ENCODE measurements around the gene STK24. TPM values are rescaled to one million over a fixed set of nuclear protein-coding genes. Genes with fewer than 3 reads are reported as not detected.
A peak's percentile ranks its signal among the peaks of the same experiment; 100 is the strongest.

Gene STK24
- total RNA-seq, 5 donors from 2014 or later (not counting 1 experiment from before 2014, with no cell fraction given), result 92.1 to 143 (median 113) TPM

- Mint-ChIP-seq H3K27me3 (no peaks in the 10 kb centered on the region), H3K4me1 (peaks cover 18 to 31% (median 27%) of the 10 kb centered on the region in 3 donors), H3K4me3 (peak overlapping the region in 1 of 3 donors; percentile 3), H3K36me3 (peaks cover 59% of the 10 kb centered on the region), H3K9me3 (no peaks in the 10 kb centered on the region), H3K27ac (peak overlapping the region; percentile 69 to 83)
- H3K9me3 ChIP-seq, result no peaks in the 10 kb centered on the region
- no peaks in the 10 kb centered on the region for H3K27me3 ChIP-seq (replicated peaks in 1 of 2; ENCODE audit: control insufficient read depth in 2 of 2, extremely low read depth in 1 of 2, insufficient read depth in 2 of 2, low read length in 1 of 2)
- H3K4me3 ChIP-seq (ENCODE audit: control insufficient read depth in 1 of 2, extremely low read depth in 1 of 2, low read length in 1 of 2), result no peak overlapping the region
- H3K27ac ChIP-seq (ENCODE audit: low read length), result no peak overlapping the region
- DNase-seq, result no peak
- POLR2A ChIA-PET, result no interaction called here
- peaks cover 11 to 61% of the 10 kb centered on the region in 2 donors for H3K36me3 ChIP-seq (ENCODE audit: control insufficient read depth in 2 of 2, extremely low read depth in 1 of 2, insufficient read depth in 1 of 2, low read length in 1 of 2)
- ATAC-seq (replicated peaks in 1 of 4), result no peak
- 92% methylated on average over 12 of the region's 23 CpGs for WGBS (ENCODE audit: insufficient coverage)
- H3K4me1 ChIP-seq (ENCODE audit: control insufficient read depth in 1 of 2, extremely low read depth in 1 of 2, insufficient read depth in 2 of 2, low read length in 2 of 2), result peaks cover 0 to 16% of the 10 kb centered on the region in 2 experiments
- CTCF ChIA-PET, result interaction anchor here (0.6 kb wide), 2 partner anchors 18 to 1110 kb away, joined by 3 read pairs; no protein-coding TSS in a partner anchor
Measured at GRCh38 chr13:98451676-98452470, 125.0 kb downstream of the STK24 start.

DNA sequence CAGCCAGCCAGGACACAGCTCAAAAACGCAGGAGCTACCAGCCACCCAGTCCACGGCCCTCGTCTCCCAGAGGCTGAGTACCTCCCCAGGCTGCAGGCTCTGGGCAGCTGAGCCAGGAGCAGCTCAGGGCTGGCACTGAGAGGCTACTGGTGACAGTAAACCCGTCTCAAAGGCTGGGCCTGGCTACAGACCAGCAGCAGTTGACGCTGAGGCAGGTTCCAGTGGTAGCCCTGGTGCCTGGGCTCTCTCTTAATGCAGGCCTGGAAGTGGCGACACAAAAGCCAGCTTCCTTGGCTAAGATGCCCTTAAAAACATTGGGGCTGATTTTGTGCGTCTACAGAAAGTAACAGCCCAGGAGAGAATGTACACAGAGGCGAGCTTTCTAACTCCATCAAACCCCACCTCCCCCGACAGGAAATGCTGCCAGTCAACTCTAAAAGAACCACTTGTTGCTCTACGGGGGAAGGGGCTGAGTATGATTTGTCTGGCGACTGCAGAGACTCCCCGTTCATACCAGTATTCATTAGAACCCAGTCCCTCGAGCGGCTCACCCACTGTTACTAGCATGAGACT is 126.3 kb downstream of the STK24 start:
- Histone ChIP-seq H3K9me3 (no peaks in the 10 kb centered on the region), H3K36me3 (ENCODE audit: control insufficient read depth in 2 of 2, extremely low read depth in 1 of 2, insufficient read depth in 1 of 2, low read length in 1 of 2) (peaks cover 4 to 49% of the 10 kb centered on the region in 2 donors), H3K4me3 (ENCODE audit: control insufficient read depth in 1 of 2, extremely low read depth in 1 of 2, low read length in 1 of 2) (no peak overlapping the region), H3K27ac (ENCODE audit: low read length) (peak overlapping the region; percentile 4), H3K4me1 (ENCODE audit: control insufficient read depth in 1 of 2, extremely low read depth in 1 of 2, insufficient read depth in 2 of 2, low read length in 2 of 2) (peaks cover 0 to 20% of the 10 kb centered on the region in 2 experiments), H3K27me3 (replicated peaks in 1 of 2; ENCODE audit: control insufficient read depth in 2 of 2, extremely low read depth in 1 of 2, insufficient read depth in 2 of 2, low read length in 1 of 2) (no peaks in the 10 kb centered on the region)
- Mint-ChIP-seq H3K36me3 (peaks cover 50% of the 10 kb centered on the region), H3K9me3 (no peaks in the 10 kb centered on the region), H3K27ac (peak overlapping the region; percentile 80 to 83), H3K27me3 (no peaks in the 10 kb centered on the region), H3K4me3 (peak overlapping the region in 1 of 3 donors; percentile 3), H3K4me1 (peaks cover 20 to 32% (median 28%) of the 10 kb centered on the region in 3 donors)
- CTCF ChIA-PET, result interaction anchor here in 1 of 2 donors (1.2 kb wide), 1 partner anchor 203 kb away, joined by 6 read pairs; no protein-coding TSS in a partner anchor
- DNase-seq (peak in 18 of 35 experiments; percentile 6 to 43 (median 20)), ATAC-seq (replicated peaks in 1 of 4) (peak; percentile 52 to 82 (median 66))
- POLR2A ChIA-PET, result interaction anchor here in 1 of 2 donors (0.5 kb wide), 1 partner anchor 22 kb away, joined by 3 read pairs; no protein-coding TSS in a partner anchor
- 88% methylated on average over 8 of the region's 14 CpGs for WGBS (ENCODE audit: insufficient coverage)

GRCh38 chr13:98450026-98450425 is 126.9 kb downstream of the STK24 start:
- H3K27ac ChIP-seq (ENCODE audit: low read length), result no peak overlapping the region
- CTCF ChIA-PET, result interaction anchor here (0.7 to 1.2 kb wide), 2 partner anchors 113 to 203 kb away, joined by 3 to 6 read pairs; no protein-coding TSS in a partner anchor
- H3K9me3 ChIP-seq, result no peaks in the 10 kb centered on the region
- H3K27me3 Mint-ChIP-seq, result no peaks in the 10 kb centered on the region
- POLR2A ChIA-PET, result interaction anchor here in 1 of 2 donors (0.5 kb wide), 1 partner anchor 23 kb away, joined by 3 read pairs; no protein-coding TSS in a partner anchor
- H3K9me3 Mint-ChIP-seq, result no peaks in the 10 kb centered on the region
- H3K4me1 Mint-ChIP-seq, result peaks cover 26 to 37% (median 34%) of the 10 kb centered on the region in 3 donors
- H3K27me3 ChIP-seq (replicated peaks in 1 of 2; ENCODE audit: control insufficient read depth in 2 of 2, extremely low read depth in 1 of 2, insufficient read depth in 2 of 2, low read length in 1 of 2), result no peaks in the 10 kb centered on the region
- peaks cover 2 to 45% of the 10 kb centered on the region in 2 donors for H3K36me3 ChIP-seq (ENCODE audit: control insufficient read depth in 2 of 2, extremely low read depth in 1 of 2, insufficient read depth in 1 of 2, low read length in 1 of 2)
- no peak overlapping the region for H3K4me3 ChIP-seq (ENCODE audit: control insufficient read depth in 1 of 2, extremely low read depth in 1 of 2, low read length in 1 of 2)
- peaks cover 45% of the 10 kb centered on the region for H3K36me3 Mint-ChIP-seq
- ATAC-seq (replicated peaks in 1 of 4) (no peak), DNase-seq (no peak)
- no CpG with 5 or more reads among the region's 1 CpG for WGBS (ENCODE audit: insufficient coverage)
- no peak overlapping the region for H3K4me3 Mint-ChIP-seq
- peaks cover 1 to 26% of the 10 kb centered on the region in 2 experiments for H3K4me1 ChIP-seq (ENCODE audit: control insufficient read depth in 1 of 2, extremely low read depth in 1 of 2, insufficient read depth in 2 of 2, low read length in 2 of 2)
- peak overlapping the region; percentile 67 to 80 for H3K27ac Mint-ChIP-seq

DNA sequence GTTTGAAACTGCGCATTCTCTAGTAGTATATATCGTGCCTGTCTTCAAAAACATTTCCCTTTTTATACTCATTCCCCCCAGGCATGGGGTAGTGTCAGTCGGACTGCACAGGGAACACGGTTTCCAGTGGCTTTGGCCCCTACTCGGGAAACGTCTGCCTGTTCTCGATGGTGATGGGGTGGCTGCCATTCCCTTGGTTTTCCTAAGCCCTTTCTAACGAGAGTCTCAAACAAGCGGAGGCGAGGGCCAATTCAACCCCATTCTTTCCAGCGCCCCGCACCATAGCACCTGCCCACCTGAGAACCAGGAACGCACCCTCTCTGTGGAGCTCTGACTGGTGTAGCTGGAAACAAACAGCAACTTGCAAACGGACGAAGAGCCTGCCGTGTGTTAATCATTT is 127.6 kb downstream of the STK24 start:
- H3K9me3 ChIP-seq, result no peaks in the 10 kb centered on the region
- peak overlapping the region; percentile 28 to 80 for H3K27ac Mint-ChIP-seq

DNA sequence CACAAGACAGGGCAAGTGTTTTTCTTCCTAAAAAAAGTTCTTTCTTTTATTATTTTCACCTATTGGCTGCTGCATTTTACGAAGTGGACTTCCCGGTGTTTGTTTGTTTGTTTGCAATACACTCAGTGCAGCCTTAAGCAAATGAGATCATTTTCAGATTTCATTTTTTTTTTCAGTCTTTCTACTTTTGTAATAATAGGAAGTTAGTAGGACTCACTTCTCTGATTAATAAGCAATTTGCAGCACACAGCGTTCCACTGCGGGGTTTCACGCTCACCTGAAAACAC is 128.3 kb downstream of the STK24 start:
- CTCF ChIA-PET, result interaction anchor here in 1 of 2 donors (1.3 kb wide), 1 partner anchor 204 kb away, joined by 5 read pairs; no protein-coding TSS in a partner anchor

More for the DNA sequence above, 127.6 kb downstream of the STK24 start:
- Histone ChIP-seq H3K4me3 (ENCODE audit: control insufficient read depth in 1 of 2, extremely low read depth in 1 of 2, low read length in 1 of 2) (no peak overlapping the region), H3K27me3 (replicated peaks in 1 of 2; ENCODE audit: control insufficient read depth in 2 of 2, extremely low read depth in 1 of 2, insufficient read depth in 2 of 2, low read length in 1 of 2) (no peaks in the 10 kb centered on the region), H3K4me1 (ENCODE audit: control insufficient read depth in 1 of 2, extremely low read depth in 1 of 2, insufficient read depth in 2 of 2, low read length in 2 of 2) (peaks cover 2 to 30% of the 10 kb centered on the region in 2 experiments), H3K27ac (ENCODE audit: low read length) (no peak overlapping the region), H3K36me3 (ENCODE audit: control insufficient read depth in 2 of 2, extremely low read depth in 1 of 2, insufficient read depth in 1 of 2, low read length in 1 of 2) (peaks cover 0 to 39% of the 10 kb centered on the region in 2 donors)
- POLR2A ChIA-PET, result no interaction called here
- no peak for DNase-seq
- H3K4me3 Mint-ChIP-seq, result no peak overlapping the region
- no peaks in the 10 kb centered on the region for H3K27me3 Mint-ChIP-seq
- 98% methylated on average over 12 of the region's 16 CpGs for WGBS (ENCODE audit: insufficient coverage)
- peaks cover 37% of the 10 kb centered on the region for H3K36me3 Mint-ChIP-seq
- H3K4me1 Mint-ChIP-seq, result peaks cover 29 to 37% (median 35%) of the 10 kb centered on the region in 3 donors
- CTCF ChIA-PET, result no interaction called here
- no peak for ATAC-seq (replicated peaks in 1 of 4)
- no peaks in the 10 kb centered on the region for H3K9me3 Mint-ChIP-seq

DNA sequence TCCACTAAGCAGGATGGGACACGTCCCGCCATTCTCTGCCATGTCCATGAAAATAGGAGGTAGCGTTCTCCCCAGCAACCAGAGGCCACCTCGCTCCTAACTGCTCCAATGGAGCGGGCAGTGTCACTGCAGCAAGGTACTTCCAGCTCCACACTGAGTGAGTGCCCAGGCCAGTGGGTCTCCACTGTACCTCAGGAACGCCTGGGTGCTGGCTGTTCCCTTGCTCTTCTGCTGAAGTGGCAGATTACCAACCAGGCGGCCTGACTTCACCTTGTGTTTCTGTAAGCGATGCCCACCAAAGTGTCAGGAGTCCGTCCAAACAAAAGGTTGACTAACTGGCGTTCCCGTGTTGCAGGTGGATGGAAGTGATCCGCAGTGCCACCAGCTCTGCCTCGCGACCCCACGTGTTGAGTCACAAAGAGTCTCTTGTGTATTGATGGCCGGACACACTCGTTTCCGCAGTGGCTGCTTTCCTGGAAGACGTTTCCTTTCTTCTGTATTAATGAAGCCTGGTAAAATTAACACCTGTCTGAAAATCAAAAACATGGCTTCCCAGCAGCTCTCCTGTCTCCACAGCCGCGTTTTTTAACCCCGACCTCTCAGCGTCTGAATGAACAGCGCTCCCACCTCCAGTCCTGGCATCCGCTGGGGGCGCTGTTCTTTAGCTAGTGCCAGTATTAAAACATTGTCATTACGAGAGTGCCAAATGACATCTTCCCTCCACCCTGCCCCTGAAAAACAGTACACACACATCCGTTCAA is 128.8 kb downstream of the STK24 start:
- Histone ChIP-seq H3K36me3 (ENCODE audit: control insufficient read depth in 2 of 2, extremely low read depth in 1 of 2, insufficient read depth in 1 of 2, low read length in 1 of 2) (peaks cover 0 to 30% of the 10 kb centered on the region in 2 donors), H3K4me3 (ENCODE audit: control insufficient read depth in 1 of 2, extremely low read depth in 1 of 2, low read length in 1 of 2) (no peak overlapping the region), H3K4me1 (ENCODE audit: control insufficient read depth in 1 of 2, extremely low read depth in 1 of 2, insufficient read depth in 2 of 2, low read length in 2 of 2) (peaks cover 2 to 30% of the 10 kb centered on the region in 2 experiments), H3K9me3 (no peaks in the 10 kb centered on the region), H3K27me3 (replicated peaks in 1 of 2; ENCODE audit: control insufficient read depth in 2 of 2, extremely low read depth in 1 of 2, insufficient read depth in 2 of 2, low read length in 1 of 2) (no peaks in the 10 kb centered on the region), H3K27ac (ENCODE audit: low read length) (no peak overlapping the region)
- no peaks in the 10 kb centered on the region for H3K27me3 Mint-ChIP-seq
- H3K4me1 Mint-ChIP-seq, result peaks cover 29 to 38% (median 37%) of the 10 kb centered on the region in 3 donors
- ChIA-PET CTCF (interaction anchor here (1.3 kb wide), 2 partner anchors 205 kb away, joined by 5 to 6 read pairs; no protein-coding TSS in a partner anchor), POLR2A (no interaction called here)
- DNase-seq (peak in 1 of 35 experiments; percentile 15), ATAC-seq (replicated peaks in 1 of 4) (no peak)
- no peaks in the 10 kb centered on the region for H3K9me3 Mint-ChIP-seq
- peak overlapping the region in 1 of 2 donors; percentile 66 for H3K27ac Mint-ChIP-seq
- H3K36me3 Mint-ChIP-seq, result peaks cover 30% of the 10 kb centered on the region
- H3K4me3 Mint-ChIP-seq, result no peak overlapping the region
- WGBS (ENCODE audit: insufficient coverage), result 89% methylated on average over 27 of the region's 28 CpGs

More for the DNA sequence above, 128.3 kb downstream of the STK24 start:
- H3K9me3 Mint-ChIP-seq, result no peaks in the 10 kb centered on the region
- peaks cover 29 to 38% (median 37%) of the 10 kb centered on the region in 3 donors for H3K4me1 Mint-ChIP-seq
- no peak for DNase-seq
- Histone ChIP-seq H3K27ac (ENCODE audit: low read length) (no peak overlapping the region), H3K36me3 (ENCODE audit: control insufficient read depth in 2 of 2, extremely low read depth in 1 of 2, insufficient read depth in 1 of 2, low read length in 1 of 2) (peaks cover 0 to 35% of the 10 kb centered on the region in 2 donors), H3K27me3 (replicated peaks in 1 of 2; ENCODE audit: control insufficient read depth in 2 of 2, extremely low read depth in 1 of 2, insufficient read depth in 2 of 2, low read length in 1 of 2) (no peaks in the 10 kb centered on the region), H3K9me3 (no peaks in the 10 kb centered on the region), H3K4me3 (ENCODE audit: control insufficient read depth in 1 of 2, extremely low read depth in 1 of 2, low read length in 1 of 2) (no peak overlapping the region), H3K4me1 (ENCODE audit: control insufficient read depth in 1 of 2, extremely low read depth in 1 of 2, insufficient read depth in 2 of 2, low read length in 2 of 2) (peaks cover 2 to 30% of the 10 kb centered on the region in 2 experiments)
- POLR2A ChIA-PET, result no interaction called here
- H3K27ac Mint-ChIP-seq, result no peak overlapping the region
- ATAC-seq (replicated peaks in 1 of 4), result no peak
- H3K27me3 Mint-ChIP-seq, result no peaks in the 10 kb centered on the region
- no CpG with 5 or more reads among the region's 5 CpGs for WGBS (ENCODE audit: insufficient coverage)
- H3K4me3 Mint-ChIP-seq, result no peak overlapping the region
- peaks cover 34% of the 10 kb centered on the region for H3K36me3 Mint-ChIP-seq
